SKM-1 treated with dmso at 0.1 percent for 144 hours (cell line): ENCODE measurements around the gene NALCN.

Source experiments
- DNase-seq: peaks from one replicate; lab custom pipeline; 2025; ENCODE audit not compliant: unreplicated experiment; lab: John Stamatoyannopoulos, UW

The NALCN gene

GRCh38 chr13:101036546-101036945 is 379.8 kb downstream of the NALCN start:
- DNase-seq, result no peak

- DNase-seq, result no peak
These were observed 381.1 kb downstream of the NALCN start for GRCh38 chr13:101035119-101035620.

- no peak for DNase-seq
These were observed 389.4 kb downstream of the NALCN start for GRCh38 chr13:101026736-101027398.

- no peak for DNase-seq
These were observed 390.0 kb downstream of the NALCN start for GRCh38 chr13:101026328-101026727.

GRCh38 chr13:101025925-101026324 is 390.4 kb downstream of the NALCN start:
- DNase-seq, result no peak

GRCh38 chr13:101025519-101025918 is 390.8 kb downstream of the NALCN start:
- DNase-seq, result no peak

- DNase-seq, result no peak
These were observed 397.2 kb downstream of the NALCN start for GRCh38 chr13:101019126-101019525.

GRCh38 chr13:101018720-101019119 is 397.6 kb downstream of the NALCN start:
- no peak for DNase-seq

- no peak for DNase-seq
These were observed 399.0 kb downstream of the NALCN start for GRCh38 chr13:101017123-101017872.

GRCh38 chr13:101016475-101016874 is 399.8 kb downstream of the NALCN start:
- DNase-seq, result no peak

- DNase-seq, result no peak
These were observed 403.1 kb downstream of the NALCN start for GRCh38 chr13:101013245-101013644.

GRCh38 chr13:101010100-101010499 is 406.2 kb downstream of the NALCN start:
- no peak for DNase-seq

- DNase-seq, result no peak
These were observed 409.1 kb downstream of the NALCN start for GRCh38 chr13:101007245-101007644.
